ENCODE data around the gene MAN1A1. TPM values are rescaled to one million over a fixed set of nuclear protein-coding genes. Genes with fewer than 3 reads are reported as not detected.

MAN1A1 gene
- total and polyA plus RNA-seq, 2 experiments from 2014 or later: 2.0 to 8.7 TPM

DNA sequence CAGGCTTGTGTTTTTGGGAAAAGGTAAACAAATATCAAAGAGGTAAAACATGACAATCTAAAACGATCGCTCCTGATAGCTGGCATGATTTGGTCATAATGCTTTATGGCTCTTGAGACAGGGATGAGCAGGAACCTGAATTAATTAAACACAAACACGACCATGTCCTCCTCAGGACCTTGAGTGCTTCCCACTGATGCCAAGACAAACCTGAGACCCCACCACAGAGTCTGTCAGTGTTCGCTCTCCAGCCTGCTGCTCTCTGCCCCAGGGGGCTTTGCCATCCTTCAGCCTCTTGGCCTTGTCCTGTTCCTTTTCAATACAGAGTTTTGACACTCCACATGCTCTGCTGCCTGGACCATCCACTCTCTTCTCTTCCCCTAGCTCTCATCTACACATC is 119.4 kb downstream of the MAN1A1 start:
- H3K9me3 Mint-ChIP-seq: no peaks in the 10 kb centered on the region
- 0 out of 3 replicates have a peak, but pooled peaks cover 3% of the 10 kb centered on the region for H3K36me3 Mint-ChIP-seq (ENCODE audit: low read depth)
- Histone ChIP-seq H3K4me1 (ENCODE audit: insufficient read depth) (no peaks in the 10 kb centered on the region), H4K20me1 (replicated peaks; ENCODE audit: insufficient read depth) (no peaks in the 10 kb centered on the region), H3K79me2 (replicated peaks; ENCODE audit: insufficient read depth) (no peaks in the 10 kb centered on the region), H3K27ac (ENCODE audit: low read depth) (no peak overlapping the region), H3K27me3 (ENCODE audit: insufficient read depth) (no peaks in the 10 kb centered on the region), H2AFZ (no peak overlapping the region), H3K9me2 (ENCODE audit: insufficient read depth) (no peaks in the 10 kb centered on the region), H3F3A (replicated peaks; ENCODE audit: low read depth) (no peaks in the 10 kb centered on the region), H3K36me3 (ENCODE audit: insufficient read depth) (no peaks in the 10 kb centered on the region), H3K4me2 (no peak overlapping the region), H3K4me3 (no peak overlapping the region)
- H3K27me3 Mint-ChIP-seq (ENCODE audit: insufficient read depth, low read depth, poor library complexity): no peaks in the 10 kb centered on the region
- ATAC-seq (no peak), DNase-seq (ENCODE audit: low spot score) (no peak)
- H3K4me3 Mint-ChIP-seq: no peak overlapping the region
- H3K4me1 Mint-ChIP-seq: no peaks in the 10 kb centered on the region
- H3K27ac Mint-ChIP-seq: no peak overlapping the region
- no peak for TF ChIP-seq EZH2 (IDR thresholded peaks at IDR 0.05; ENCODE audit: low read depth, unreplicated experiment)
- no peak for TF ChIP-seq EZH2phosphoT487 (IDR thresholded peaks at IDR 0.05; ENCODE audit: unreplicated experiment)
- no peak for TF ChIP-seq ETS1 (IDR thresholded peaks at IDR 0.05)
- TF ChIP-seq NANOG (IDR thresholded peaks at IDR 0.05; ENCODE audit: borderline replicate concordance): no peak
- no peak for TF ChIP-seq JUNB (IDR thresholded peaks at IDR 0.05; ENCODE audit: unreplicated experiment)
- TF ChIP-seq, protein P1, sequence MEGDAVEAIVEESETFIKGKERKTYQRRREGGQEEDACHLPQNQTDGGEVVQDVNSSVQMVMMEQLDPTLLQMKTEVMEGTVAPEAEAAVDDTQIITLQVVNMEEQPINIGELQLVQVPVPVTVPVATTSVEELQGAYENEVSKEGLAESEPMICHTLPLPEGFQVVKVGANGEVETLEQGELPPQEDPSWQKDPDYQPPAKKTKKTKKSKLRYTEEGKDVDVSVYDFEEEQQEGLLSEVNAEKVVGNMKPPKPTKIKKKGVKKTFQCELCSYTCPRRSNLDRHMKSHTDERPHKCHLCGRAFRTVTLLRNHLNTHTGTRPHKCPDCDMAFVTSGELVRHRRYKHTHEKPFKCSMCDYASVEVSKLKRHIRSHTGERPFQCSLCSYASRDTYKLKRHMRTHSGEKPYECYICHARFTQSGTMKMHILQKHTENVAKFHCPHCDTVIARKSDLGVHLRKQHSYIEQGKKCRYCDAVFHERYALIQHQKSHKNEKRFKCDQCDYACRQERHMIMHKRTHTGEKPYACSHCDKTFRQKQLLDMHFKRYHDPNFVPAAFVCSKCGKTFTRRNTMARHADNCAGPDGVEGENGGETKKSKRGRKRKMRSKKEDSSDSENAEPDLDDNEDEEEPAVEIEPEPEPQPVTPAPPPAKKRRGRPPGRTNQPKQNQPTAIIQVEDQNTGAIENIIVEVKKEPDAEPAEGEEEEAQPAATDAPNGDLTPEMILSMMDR (conservative IDR thresholded peaks at IDR 0.05; ENCODE audit: low read depth in 2 of 2): no peak
- TF ChIP-seq STAT1 (IDR thresholded peaks at IDR 0.05; ENCODE audit: unreplicated experiment): no peak
- TF ChIP-seq POLR2AphosphoS5 (IDR thresholded peaks at IDR 0.05; ENCODE audit: low read depth): no peak
- TF ChIP-seq REST (IDR thresholded peaks at IDR 0.05; ENCODE audit: unreplicated experiment): no peak
- TF ChIP-seq, protein P2, sequence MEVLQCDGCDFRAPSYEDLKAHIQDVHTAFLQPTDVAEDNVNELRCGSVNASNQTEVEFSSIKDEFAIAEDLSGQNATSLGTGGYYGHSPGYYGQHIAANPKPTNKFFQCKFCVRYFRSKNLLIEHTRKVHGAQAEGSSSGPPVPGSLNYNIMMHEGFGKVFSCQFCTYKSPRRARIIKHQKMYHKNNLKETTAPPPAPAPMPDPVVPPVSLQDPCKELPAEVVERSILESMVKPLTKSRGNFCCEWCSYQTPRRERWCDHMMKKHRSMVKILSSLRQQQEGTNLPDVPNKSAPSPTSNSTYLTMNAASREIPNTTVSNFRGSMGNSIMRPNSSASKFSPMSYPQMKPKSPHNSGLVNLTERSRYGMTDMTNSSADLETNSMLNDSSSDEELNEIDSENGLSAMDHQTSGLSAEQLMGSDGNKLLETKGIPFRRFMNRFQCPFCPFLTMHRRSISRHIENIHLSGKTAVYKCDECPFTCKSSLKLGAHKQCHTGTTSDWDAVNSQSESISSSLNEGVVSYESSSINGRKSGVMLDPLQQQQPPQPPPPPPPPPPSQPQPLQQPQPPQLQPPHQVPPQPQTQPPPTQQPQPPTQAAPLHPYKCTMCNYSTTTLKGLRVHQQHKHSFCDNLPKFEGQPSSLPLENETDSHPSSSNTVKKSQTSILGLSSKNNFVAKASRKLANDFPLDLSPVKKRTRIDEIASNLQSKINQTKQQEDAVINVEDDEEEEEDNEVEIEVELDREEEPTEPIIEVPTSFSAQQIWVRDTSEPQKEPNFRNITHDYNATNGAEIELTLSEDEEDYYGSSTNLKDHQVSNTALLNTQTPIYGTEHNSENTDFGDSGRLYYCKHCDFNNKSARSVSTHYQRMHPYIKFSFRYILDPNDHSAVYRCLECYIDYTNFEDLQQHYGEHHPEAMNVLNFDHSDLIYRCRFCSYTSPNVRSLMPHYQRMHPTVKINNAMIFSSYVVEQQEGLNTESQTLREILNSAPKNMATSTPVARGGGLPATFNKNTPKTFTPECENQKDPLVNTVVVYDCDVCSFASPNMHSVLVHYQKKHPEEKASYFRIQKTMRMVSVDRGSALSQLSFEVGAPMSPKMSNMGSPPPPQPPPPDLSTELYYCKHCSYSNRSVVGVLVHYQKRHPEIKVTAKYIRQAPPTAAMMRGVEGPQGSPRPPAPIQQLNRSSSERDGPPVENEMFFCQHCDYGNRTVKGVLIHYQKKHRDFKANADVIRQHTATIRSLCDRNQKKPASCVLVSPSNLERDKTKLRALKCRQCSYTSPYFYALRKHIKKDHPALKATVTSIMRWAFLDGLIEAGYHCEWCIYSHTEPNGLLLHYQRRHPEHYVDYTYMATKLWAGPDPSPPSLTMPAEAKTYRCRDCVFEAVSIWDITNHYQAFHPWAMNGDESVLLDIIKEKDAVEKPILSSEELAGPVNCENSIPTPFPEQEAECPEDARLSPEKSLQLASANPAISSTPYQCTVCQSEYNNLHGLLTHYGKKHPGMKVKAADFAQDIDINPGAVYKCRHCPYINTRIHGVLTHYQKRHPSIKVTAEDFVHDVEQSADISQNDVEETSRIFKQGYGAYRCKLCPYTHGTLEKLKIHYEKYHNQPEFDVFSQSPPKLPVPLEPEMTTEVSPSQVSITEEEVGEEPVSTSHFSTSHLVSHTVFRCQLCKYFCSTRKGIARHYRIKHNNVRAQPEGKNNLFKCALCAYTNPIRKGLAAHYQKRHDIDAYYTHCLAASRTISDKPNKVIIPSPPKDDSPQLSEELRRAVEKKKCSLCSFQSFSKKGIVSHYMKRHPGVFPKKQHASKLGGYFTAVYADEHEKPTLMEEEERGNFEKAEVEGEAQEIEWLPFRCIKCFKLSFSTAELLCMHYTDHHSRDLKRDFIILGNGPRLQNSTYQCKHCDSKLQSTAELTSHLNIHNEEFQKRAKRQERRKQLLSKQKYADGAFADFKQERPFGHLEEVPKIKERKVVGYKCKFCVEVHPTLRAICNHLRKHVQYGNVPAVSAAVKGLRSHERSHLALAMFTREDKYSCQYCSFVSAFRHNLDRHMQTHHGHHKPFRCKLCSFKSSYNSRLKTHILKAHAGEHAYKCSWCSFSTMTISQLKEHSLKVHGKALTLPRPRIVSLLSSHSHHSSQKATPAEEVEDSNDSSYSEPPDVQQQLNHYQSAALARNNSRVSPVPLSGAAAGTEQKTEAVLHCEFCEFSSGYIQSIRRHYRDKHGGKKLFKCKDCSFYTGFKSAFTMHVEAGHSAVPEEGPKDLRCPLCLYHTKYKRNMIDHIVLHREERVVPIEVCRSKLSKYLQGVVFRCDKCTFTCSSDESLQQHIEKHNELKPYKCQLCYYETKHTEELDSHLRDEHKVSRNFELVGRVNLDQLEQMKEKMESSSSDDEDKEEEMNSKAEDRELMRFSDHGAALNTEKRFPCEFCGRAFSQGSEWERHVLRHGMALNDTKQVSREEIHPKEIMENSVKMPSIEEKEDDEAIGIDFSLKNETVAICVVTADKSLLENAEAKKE (CRISPR knock-in tag; IDR thresholded peaks at IDR 0.05): no peak
- no peak for TF ChIP-seq CREB1 (CRISPR knock-in tag; IDR thresholded peaks at IDR 0.05; ENCODE audit: low read depth)
- TF ChIP-seq ZNF331 (CRISPR knock-in tag; IDR thresholded peaks at IDR 0.05; ENCODE audit: low read depth): no peak
- no peak for TF ChIP-seq ZNF114 (CRISPR knock-in tag; IDR thresholded peaks at IDR 0.05)
